ENCODE data around the gene SUCLG2.
"Not testable (repeated sequence)": the region's sequence is repeated elsewhere in the genome, so short reads cannot be mapped to it uniquely, and the experiment has no call there.

The SUCLG2 gene

GRCh38 chr3:67605377-67605776 lies 49.0 kb downstream of the SUCLG2 start:
- DNase-seq = peak; percentile 81

GRCh38 chr3:67602816-67603215 lies 51.6 kb downstream of the SUCLG2 start:
- DNase-seq = no peak

- DNase-seq = peak; percentile 17
Observed at GRCh38 chr3:67601919-67602608, 52.3 kb downstream of the SUCLG2 start.

GRCh38 chr3:67601385-67601784 lies 53.0 kb downstream of the SUCLG2 start:
- DNase-seq = peak; percentile 23

GRCh38 chr3:67599821-67600220 lies 54.6 kb downstream of the SUCLG2 start:
- DNase-seq = no peak

GRCh38 chr3:67598814-67599556 lies 55.4 kb downstream of the SUCLG2 start:
- DNase-seq = no peak

- DNase-seq = no peak
Observed at GRCh38 chr3:67595424-67595823, 59.0 kb downstream of the SUCLG2 start.

- DNase-seq = no peak
Observed at GRCh38 chr3:67593761-67594234, 60.6 kb downstream of the SUCLG2 start.

- no peak for DNase-seq
Observed at GRCh38 chr3:67592057-67592456, 62.4 kb downstream of the SUCLG2 start.

- no peak for DNase-seq
Observed at GRCh38 chr3:67587811-67588210, 66.6 kb downstream of the SUCLG2 start.

- no peak for DNase-seq
Observed at GRCh38 chr3:67587301-67587700, 67.1 kb downstream of the SUCLG2 start.

GRCh38 chr3:67584608-67585007 lies 69.8 kb downstream of the SUCLG2 start:
- DNase-seq = not testable (repeated sequence)

- no peak for DNase-seq
Observed at GRCh38 chr3:67580430-67581000, 73.9 kb downstream of the SUCLG2 start.

GRCh38 chr3:67578416-67578815 lies 76.0 kb downstream of the SUCLG2 start:
- peak; percentile 39 for DNase-seq

- DNase-seq = no peak
Observed at GRCh38 chr3:67576441-67576840, 78.0 kb downstream of the SUCLG2 start.

GRCh38 chr3:67569324-67569723 lies 85.1 kb downstream of the SUCLG2 start:
- no peak for DNase-seq

- DNase-seq = no peak
Observed at GRCh38 chr3:67567893-67568292, 86.5 kb downstream of the SUCLG2 start.

GRCh38 chr3:67564973-67565372 lies 89.4 kb downstream of the SUCLG2 start:
- DNase-seq = no peak

- DNase-seq = no peak
Observed at GRCh38 chr3:67564008-67564407, 90.4 kb downstream of the SUCLG2 start.

GRCh38 chr3:67561667-67562394 lies 92.6 kb downstream of the SUCLG2 start:
- DNase-seq = no peak

GRCh38 chr3:67561266-67561665 lies 93.1 kb downstream of the SUCLG2 start:
- no peak for DNase-seq

GRCh38 chr3:67559029-67559605 lies 95.3 kb downstream of the SUCLG2 start:
- no peak for DNase-seq

GRCh38 chr3:67558426-67558825 lies 96.0 kb downstream of the SUCLG2 start:
- DNase-seq = no peak

Measured in fibroblast of skin of back (primary cell).